ENCODE results near the gene COL9A3.
"Not testable (repeated sequence)": the region's sequence is repeated elsewhere in the genome, so short reads cannot be mapped to it uniquely, and the experiment has no call there.

COL9A3 gene

GRCh38 chr20:62844182-62844581 lies 27.3 kb downstream of the COL9A3 start:
- no peak for TF ChIP-seq REST (IDR thresholded peaks at IDR 0.05; ENCODE audit: insufficient replicate concordance, low read depth)
- no peak for TF ChIP-seq CTCF (IDR thresholded peaks at IDR 0.05; ENCODE audit: insufficient read depth, low read length)
- TF ChIP-seq POLR2AphosphoS5 (IDR thresholded peaks at IDR 0.05; ENCODE audit: low read depth), result no peak
- no peak for TF ChIP-seq GABPA (IDR thresholded peaks at IDR 0.05; ENCODE audit: low read depth)
- TF ChIP-seq SPI1 (IDR thresholded peaks at IDR 0.05; ENCODE audit: borderline replicate concordance, low read depth), result no peak
- DNase-seq (ENCODE audit: low read depth in 1 of 2, low spot score in 1 of 2), result no peak
- Histone ChIP-seq H3K27me3 (ENCODE audit: insufficient read depth, poor library complexity, severe bottlenecking) (no peaks in the 10 kb centered on the region), H3K4me3 (replicated peaks; ENCODE audit: insufficient read depth, low read length) (no peak overlapping the region), H3K27ac (replicated peaks) (no peak overlapping the region)

- Histone ChIP-seq H3K27me3 (ENCODE audit: insufficient read depth, poor library complexity, severe bottlenecking) (no peaks in the 10 kb centered on the region), H3K4me3 (replicated peaks; ENCODE audit: insufficient read depth, low read length) (no peak overlapping the region), H3K27ac (replicated peaks) (no peak overlapping the region)
- no peak for DNase-seq (ENCODE audit: low read depth in 1 of 2, low spot score in 1 of 2)
- TF ChIP-seq CTCF (IDR thresholded peaks at IDR 0.05; ENCODE audit: insufficient read depth, low read length), result no peak
These were observed 28.7 kb downstream of the COL9A3 start for GRCh38 chr20:62845416-62846160.

- no peak for DNase-seq (ENCODE audit: low read depth in 1 of 2, low spot score in 1 of 2)
- TF ChIP-seq CTCF (IDR thresholded peaks at IDR 0.05; ENCODE audit: insufficient read depth, low read length) (no peak), SPI1 (IDR thresholded peaks at IDR 0.05; ENCODE audit: borderline replicate concordance, low read depth) (no peak), GABPA (IDR thresholded peaks at IDR 0.05; ENCODE audit: low read depth) (no peak), REST (IDR thresholded peaks at IDR 0.05; ENCODE audit: insufficient replicate concordance, low read depth) (no peak), POLR2AphosphoS5 (IDR thresholded peaks at IDR 0.05; ENCODE audit: low read depth) (no peak)
- no peak overlapping the region for H3K27ac ChIP-seq (replicated peaks)
These were observed 29.5 kb downstream of the COL9A3 start for GRCh38 chr20:62846166-62846890.

GRCh38 chr20:62848917-62849316 lies 32.1 kb downstream of the COL9A3 start:
- H3K27ac ChIP-seq (replicated peaks); DNase-seq (ENCODE audit: low read depth in 1 of 2, low spot score in 1 of 2); H3K27me3 ChIP-seq (ENCODE audit: insufficient read depth, poor library complexity, severe bottlenecking); H3K4me3 ChIP-seq (replicated peaks; ENCODE audit: insufficient read depth, low read length): not testable (repeated sequence)

More at GRCh38 chr20:62846166-62846890, 29.5 kb downstream of the COL9A3 start:
- Histone ChIP-seq H3K4me3 (replicated peaks; ENCODE audit: insufficient read depth, low read length) (no peak overlapping the region), H3K27me3 (ENCODE audit: insufficient read depth, poor library complexity, severe bottlenecking) (no peaks in the 10 kb centered on the region)

Data from HL-60 (cell line).